Neural progenitor cell (in vitro differentiated cells): ENCODE measurements around the gene KAZN.

Experiments used
- CTCF ChIP-seq: fragments of 200-600 bp; sonication (generic); IDR thresholded peaks from 2 replicates; pipeline ENCODE4 v1.5.1; 2017; ENCODE audit warnings: antibody characterized with exemption, mild to moderate bottlenecking
- EZH2 ChIP-seq: fragments of 200-600 bp; sonication (generic); IDR thresholded peaks from 2 replicates; pipeline ENCODE4 v1.6.1; 2017; ENCODE audit warnings: antibody characterized with exemption, mild to moderate bottlenecking, moderate library complexity

- TF ChIP-seq CTCF = no peak
- no peak for TF ChIP-seq EZH2
Measured at GRCh38 chr1:15068152-15068551, 469.7 kb downstream of the KAZN start.
